Testis (tissue), 2 donors: ENCODE measurements around the gene ZNF141.

Experiments used
- CTCF ChIP-seq, 3 experiments: fragments of 450-650 bp in 2 of 3; fragments of 200-600 bp in 1 of 3; sonication (generic) in 1 of 3; IDR thresholded peaks; one replicate each; pipeline ENCODE4 v1.5.1; 2016 to 2019; ENCODE audit warnings: antibody characterized with exemption in 3 of 3, mild to moderate bottlenecking in 2 of 3, moderate library complexity in 1 of 3
- POLR2A ChIP-seq: fragments of 450-650 bp; IDR thresholded peaks from one replicate; pipeline ENCODE4 v1.6.1; 2017; ENCODE audit warnings: antibody characterized with exemption, mild to moderate bottlenecking, moderate library complexity

- TF ChIP-seq CTCF (IDR thresholded peaks at IDR 0.05) (no peak), POLR2A (no peak)
These were observed 42.9 kb upstream of the ZNF141 start for GRCh38 chr4:294732-295131.
